Fibroblast of lung (primary cell): ENCODE results near the gene CTNNAL1.

Source experiments
- CTCF ChIP-seq, 2 donors: IDR thresholded peaks in 1 of 2; conservative IDR thresholded peaks in 1 of 2; 1 replicate in 1 of 2; 2 replicates in 1 of 2; pipeline ENCODE4 v1.5.1; 2011 to 2012; ENCODE audit warnings: low read length in 2 of 2, control low read depth in 1 of 2, inconsistent platforms in 1 of 2, low read depth in 1 of 2, mild to moderate bottlenecking in 1 of 2
- EZH2 ChIP-seq: IDR thresholded peaks from 2 replicates; pipeline ENCODE4 v1.5.1; 2012; ENCODE audit warnings: low read length, control low read depth, mild to moderate bottlenecking; ENCODE audit errors: missing control alignments

- no peak for TF ChIP-seq CTCF (conservative IDR thresholded peaks at IDR 0.05 in 1 of 2, IDR thresholded peaks at IDR 0.05 in 1 of 2; ENCODE audit: low read depth in 1 of 2, low read length in 2 of 2)
- no peak for TF ChIP-seq EZH2
These were observed 2.0 kb downstream of the CTNNAL1 start for GRCh38 chr9:109011231-109011671.
